GM19468 (cell line): ENCODE results near the gene UCN2.

ENCODE experiments used
- ATAC-seq: cut with Tn5 transposase; IDR thresholded peaks from one replicate; pipeline ENCODE4 v1.9.1; 2021; ENCODE audit warnings: mild to moderate bottlenecking, moderate library complexity, moderate number of reproducible peaks; ENCODE audit not compliant: unreplicated experiment; ENCODE audit errors: extremely low read depth

UCN2 gene

GRCh38 chr3:48591886-48592518 lies 28.4 kb upstream of the UCN2 start:
- ATAC-seq, result no peak

- ATAC-seq, result no peak
Observed at GRCh38 chr3:48591436-48591835, 27.9 kb upstream of the UCN2 start.

- ATAC-seq, result no peak
Observed at GRCh38 chr3:48588230-48588629, 24.6 kb upstream of the UCN2 start.

- ATAC-seq, result no peak
Observed at GRCh38 chr3:48587686-48588085, 24.1 kb upstream of the UCN2 start.

- ATAC-seq, result no peak
Observed at GRCh38 chr3:48585411-48585810, 21.8 kb upstream of the UCN2 start.

- no peak for ATAC-seq
Observed at GRCh38 chr3:48584836-48585235, 21.3 kb upstream of the UCN2 start.

GRCh38 chr3:48581621-48582481 lies 18.3 kb upstream of the UCN2 start:
- ATAC-seq, result no peak

GRCh38 chr3:48576647-48577046 lies 13.1 kb upstream of the UCN2 start:
- no peak for ATAC-seq

- ATAC-seq, result no peak
Observed at GRCh38 chr3:48575366-48575765, 11.8 kb upstream of the UCN2 start.

GRCh38 chr3:48573973-48574585 lies 10.5 kb upstream of the UCN2 start:
- ATAC-seq, result no peak

GRCh38 chr3:48572517-48572916 lies 8.9 kb upstream of the UCN2 start:
- ATAC-seq, result no peak

GRCh38 chr3:48571938-48572337 lies 8.4 kb upstream of the UCN2 start:
- no peak for ATAC-seq

GRCh38 chr3:48569808-48570450 lies 6.3 kb upstream of the UCN2 start:
- ATAC-seq, result no peak

- ATAC-seq, result no peak
Observed at GRCh38 chr3:48569400-48569799, 5.8 kb upstream of the UCN2 start.

GRCh38 chr3:48568476-48568875 lies 4.9 kb upstream of the UCN2 start:
- ATAC-seq, result no peak

GRCh38 chr3:48567500-48567899 lies 3.9 kb upstream of the UCN2 start:
- ATAC-seq, result no peak

GRCh38 chr3:48567090-48567489 lies 3.5 kb upstream of the UCN2 start:
- no peak for ATAC-seq

- ATAC-seq, result no peak
Observed at GRCh38 chr3:48566401-48566760, 2.8 kb upstream of the UCN2 start.

GRCh38 chr3:48565591-48566400 lies 2.2 kb upstream of the UCN2 start:
- ATAC-seq, result no peak

GRCh38 chr3:48565186-48565585 lies 1.6 kb upstream of the UCN2 start:
- no peak for ATAC-seq
